Calu3 (cell line): ENCODE measurements around the gene C10orf62. TPM values are rescaled to one million over a fixed set of nuclear protein-coding genes. Genes with fewer than 3 reads are reported as not detected.

ENCODE experiments used
- BruUV-seq: library from RNA; stranded (reverse); fragments of 400-500 nt; replicated peaks from 2 replicates; lab custom pipeline; 2021; lab: Mats Ljungman, UMichigan
- CTCF ChIA-PET: fragments of 300-600 bp; sonication (Branson Sonifier 250); formaldehyde crosslinking; loops from one replicate; lab custom pipeline; 2022; ENCODE audit warnings: antibody characterized with exemption; lab: Charles Lee
- DNase-seq: peaks from one replicate; pipeline ENCODE4 v3.0.0; 2022
- H3K27ac Mint-ChIP-seq: one replicate; pipeline ENCODE4 v1.8.0; 2022; ENCODE audit warnings: mixed read lengths; ENCODE audit not compliant: unreplicated experiment
- H3K27me3 Mint-ChIP-seq: one replicate; pipeline ENCODE4 v1.8.0; 2022; ENCODE audit warnings: mixed read lengths; ENCODE audit not compliant: unreplicated experiment
- H3K36me3 Mint-ChIP-seq: one replicate; pipeline ENCODE4 v1.8.0; 2022; ENCODE audit warnings: mild to moderate bottlenecking, moderate library complexity, mixed read lengths; ENCODE audit not compliant: insufficient read depth, unreplicated experiment
- H3K4me1 Mint-ChIP-seq: one replicate; pipeline ENCODE4 v1.8.0; 2022; ENCODE audit warnings: mild to moderate bottlenecking, low read depth, mixed read lengths; ENCODE audit not compliant: unreplicated experiment
- H3K4me3 Mint-ChIP-seq: one replicate; pipeline ENCODE4 v1.8.0; 2022; ENCODE audit warnings: mild to moderate bottlenecking, low read depth, moderate library complexity, mixed read lengths; ENCODE audit not compliant: unreplicated experiment
- H3K9me3 Mint-ChIP-seq: one replicate; pipeline ENCODE4 v1.8.0; 2022; ENCODE audit warnings: low read depth, mixed read lengths; ENCODE audit not compliant: unreplicated experiment
- intact Hi-C: fragments of 100-400 bp; cut with micrococcal nuclease; formaldehyde crosslinking; loops from one replicate; pipeline ENCODE4 v1.10.0; 2022; ENCODE audit not compliant: unreplicated experiment
- total RNA-seq: library from RNA; stranded (reverse); gene quantifications from 2 replicates; pipeline ENCODE4 v1.2.3, GENCODE V29; 2022
- TF ChIP-seq, protein P1 (sequence below): fragments of 200-600 bp; IDR thresholded peaks from one replicate; pipeline ENCODE4 v1.8.0; 2022; ENCODE audit warnings: antibody characterized with exemption; ENCODE audit not compliant: unreplicated experiment

The C10orf62 gene
- total RNA-seq, 1 experiment from 2014 or later: 1.5 TPM

DNA sequence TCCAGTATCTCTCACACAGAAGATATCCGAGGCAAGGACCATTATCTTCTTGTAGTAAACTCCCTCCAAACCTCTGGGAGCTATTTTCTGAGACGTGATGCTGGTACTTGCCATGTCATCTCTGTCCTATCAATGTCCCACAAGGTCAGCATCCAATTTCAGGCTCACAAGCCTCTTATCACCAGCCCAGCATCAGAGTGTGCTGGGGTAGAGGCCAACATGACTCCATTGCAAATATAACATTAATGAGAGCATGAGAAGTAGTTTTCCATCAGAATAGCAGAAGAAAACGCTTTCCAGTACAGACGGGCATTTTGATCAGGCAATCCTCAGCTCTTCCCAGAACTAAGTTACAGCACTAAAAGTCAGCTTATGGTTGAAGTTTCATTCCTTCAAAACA is 38.2 kb downstream of the C10orf62 start:
- Mint-ChIP-seq H3K4me1 (no peaks in the 10 kb centered on the region), H3K27me3 (no peaks in the 10 kb centered on the region), H3K4me3 (no peak overlapping the region), H3K9me3 (no peaks in the 10 kb centered on the region), H3K36me3 (peaks cover 3% of the 10 kb centered on the region), H3K27ac (no peak overlapping the region)
- TF ChIP-seq, protein P1, sequence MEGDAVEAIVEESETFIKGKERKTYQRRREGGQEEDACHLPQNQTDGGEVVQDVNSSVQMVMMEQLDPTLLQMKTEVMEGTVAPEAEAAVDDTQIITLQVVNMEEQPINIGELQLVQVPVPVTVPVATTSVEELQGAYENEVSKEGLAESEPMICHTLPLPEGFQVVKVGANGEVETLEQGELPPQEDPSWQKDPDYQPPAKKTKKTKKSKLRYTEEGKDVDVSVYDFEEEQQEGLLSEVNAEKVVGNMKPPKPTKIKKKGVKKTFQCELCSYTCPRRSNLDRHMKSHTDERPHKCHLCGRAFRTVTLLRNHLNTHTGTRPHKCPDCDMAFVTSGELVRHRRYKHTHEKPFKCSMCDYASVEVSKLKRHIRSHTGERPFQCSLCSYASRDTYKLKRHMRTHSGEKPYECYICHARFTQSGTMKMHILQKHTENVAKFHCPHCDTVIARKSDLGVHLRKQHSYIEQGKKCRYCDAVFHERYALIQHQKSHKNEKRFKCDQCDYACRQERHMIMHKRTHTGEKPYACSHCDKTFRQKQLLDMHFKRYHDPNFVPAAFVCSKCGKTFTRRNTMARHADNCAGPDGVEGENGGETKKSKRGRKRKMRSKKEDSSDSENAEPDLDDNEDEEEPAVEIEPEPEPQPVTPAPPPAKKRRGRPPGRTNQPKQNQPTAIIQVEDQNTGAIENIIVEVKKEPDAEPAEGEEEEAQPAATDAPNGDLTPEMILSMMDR: no peak
- no peak for DNase-seq
- intact Hi-C loops: no loop called here
- no TSS peak for BruUV-seq
- CTCF ChIA-PET: no interaction called here

- Mint-ChIP-seq H3K36me3 (peaks cover 8% of the 10 kb centered on the region), H3K27ac (no peak overlapping the region), H3K4me3 (no peak overlapping the region), H3K27me3 (no peaks in the 10 kb centered on the region), H3K9me3 (no peaks in the 10 kb centered on the region), H3K4me1 (no peaks in the 10 kb centered on the region)
- TF ChIP-seq, protein P1: no peak
- intact Hi-C loops: no loop called here
- no peak for DNase-seq
- CTCF ChIA-PET: interaction anchor here (0.7 kb wide), 1 partner anchor 94 kb away, joined by 4 read pairs; no protein-coding TSS in a partner anchor
- no TSS peak for BruUV-seq
These were observed 38.7 kb downstream of the C10orf62 start for GRCh38 chr10:97628228-97628627.

DNA sequence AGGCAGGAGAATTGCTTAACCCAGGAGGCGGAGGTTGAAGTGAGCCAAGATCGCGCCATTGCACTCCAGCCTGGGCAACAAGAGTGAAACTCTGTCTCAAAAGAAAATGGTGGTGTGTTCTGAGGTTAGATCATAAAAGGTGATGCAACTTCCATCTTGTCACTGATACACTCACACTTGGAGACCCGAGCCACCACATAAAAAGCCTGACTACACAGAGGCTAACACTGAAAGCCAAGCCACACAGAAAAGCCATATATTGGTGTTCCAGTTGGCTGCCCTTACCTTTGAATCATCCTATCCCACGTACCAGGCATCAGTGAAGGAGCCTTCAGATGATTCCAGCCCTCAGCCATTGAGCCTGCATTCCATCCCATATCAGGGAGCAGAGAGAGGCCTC is 39.8 kb downstream of the C10orf62 start:
- intact Hi-C loops: no loop called here
- no peak for DNase-seq
- no peaks in the 10 kb centered on the region for H3K4me1 Mint-ChIP-seq
- no peaks in the 10 kb centered on the region for H3K27me3 Mint-ChIP-seq
- H3K27ac Mint-ChIP-seq: no peak overlapping the region
- CTCF ChIA-PET: no interaction called here
- H3K9me3 Mint-ChIP-seq: no peaks in the 10 kb centered on the region
- TF ChIP-seq, protein P1: no peak
- H3K4me3 Mint-ChIP-seq: no peak overlapping the region
- no TSS peak for BruUV-seq
- H3K36me3 Mint-ChIP-seq: peaks cover 15% of the 10 kb centered on the region

DNA sequence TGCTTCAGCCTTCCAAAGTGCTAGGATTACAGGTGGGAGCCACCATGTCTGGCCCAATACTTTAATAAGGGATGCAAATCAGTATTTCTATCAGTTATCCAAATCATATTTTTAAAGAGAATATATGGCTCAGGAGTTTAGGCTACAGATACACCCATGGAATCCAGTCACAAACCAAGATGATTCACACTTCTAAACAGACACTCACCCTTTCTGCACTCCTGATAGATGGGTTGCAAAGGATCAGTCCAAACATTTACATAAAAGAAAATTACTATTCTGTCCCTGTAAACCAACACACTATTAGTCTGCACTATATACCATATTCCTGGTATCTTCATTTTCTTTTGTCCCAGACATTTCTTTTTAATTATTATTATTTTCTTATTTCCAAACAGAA is 41.6 kb downstream of the C10orf62 start:
- no peak for DNase-seq
- Mint-ChIP-seq H3K4me3 (no peak overlapping the region), H3K9me3 (no peaks in the 10 kb centered on the region), H3K27me3 (no peaks in the 10 kb centered on the region), H3K4me1 (no peaks in the 10 kb centered on the region), H3K36me3 (peaks cover 15% of the 10 kb centered on the region), H3K27ac (no peak overlapping the region)
- CTCF ChIA-PET: no interaction called here
- intact Hi-C loops: no loop called here
- TF ChIP-seq, protein P1: no peak
- BruUV-seq: TSS peak; percentile 26
